Gastrocnemius medialis (tissue), 4 donors: ENCODE data around the gene DPM2. TPM values are rescaled to one million over a fixed set of nuclear protein-coding genes. Genes with fewer than 3 reads are reported as not detected.

Experiments
- ATAC-seq, 2 donors: fragments of 150-250 bp; one replicate each; pipeline ENCODE4 v1.9.1; 2016
- DNase-seq, 2 donors: peaks; one replicate each; pipeline ENCODE4 v3.0.0-alpha.2; 2019
- H3K27ac ChIP-seq, 4 donors: fragments of 200-600 bp; sonication (generic); 1 replicate in 1 of 4; 2 replicates in 3 of 4; pipeline ENCODE4 v1.5.1; 2016 to 2018; ENCODE audit warnings: mild to moderate bottlenecking in 2 of 4, moderate library complexity in 1 of 4
- H3K27me3 ChIP-seq, 3 donors: fragments of 200-600 bp; sonication (generic) in 2 of 3; 1 replicate in 1 of 3; 2 replicates in 2 of 3; pipeline versions ENCODE4 v1.5.1 to v1.6.0; 2016 to 2019; ENCODE audit warnings: mild to moderate bottlenecking in 1 of 3, moderate library complexity in 1 of 3
- H3K36me3 ChIP-seq, 2 donors: fragments of 200-600 bp; sonication (generic) in 1 of 2; one replicate each; pipeline ENCODE4 v1.5.1; 2017 to 2018
- H3K4me1 ChIP-seq, 2 donors: fragments of 200-600 bp; sonication (generic) in 1 of 2; one replicate each; pipeline ENCODE4 v1.5.1; 2016 to 2017; ENCODE audit warnings: mild to moderate bottlenecking in 2 of 2
- H3K4me3 ChIP-seq, 4 donors: fragments of 200-600 bp; sonication (generic) in 3 of 4; 1 replicate in 1 of 4; 2 replicates in 3 of 4; pipeline ENCODE4 v1.5.1; 2016 to 2019; ENCODE audit warnings: mild to moderate bottlenecking in 2 of 4
- H3K9me3 ChIP-seq, 3 donors: fragments of 200-600 bp; sonication (generic) in 2 of 3; 1 replicate in 1 of 3; 2 replicates in 2 of 3; pipeline ENCODE4 v1.5.1; 2016 to 2019
- CTCF ChIP-seq, 5 experiments: fragments of 450-650 bp in 3 of 5; fragments of 200-600 bp in 2 of 5; sonication (generic) in 2 of 5; IDR thresholded peaks in 4 of 5; conservative IDR thresholded peaks in 1 of 5; 1 replicate in 4 of 5; 2 replicates in 1 of 5; pipeline ENCODE4 v1.5.1; 2016 to 2019; ENCODE audit warnings: antibody characterized with exemption in 5 of 5, mild to moderate bottlenecking in 3 of 5, moderate library complexity in 3 of 5
- POLR2A ChIP-seq, 2 donors: fragments of 450-650 bp; IDR thresholded peaks; one replicate each; pipeline ENCODE4 v1.6.1; 2017; ENCODE audit warnings: antibody characterized with exemption in 2 of 2, mild to moderate bottlenecking in 2 of 2, moderate library complexity in 2 of 2
- in situ Hi-C, 4 donors: fragments of 200-750 bp; cut with MboI; loops; one replicate each; pipeline versions ENCODE4 v1.15.0 to v1.8.0; 2017; ENCODE audit warnings: low sequenced_read_pairs in 4 of 4
- intact Hi-C: fragments of 100-400 bp; cut with DNase I; formaldehyde crosslinking; loops from one replicate; pipeline ENCODE4 v1.15.1; 2023; ENCODE audit warnings: low total_unique reads
- total RNA-seq, 4 donors: library from RNA; depleted of rRNA; stranded (reverse); fragments of >200 nt; gene quantifications; one replicate each; pipeline versions ENCODE4 v1.1.0 to v1.2.3, GENCODE V29; 2016

Gene DPM2
- total RNA-seq, 4 donors from 2014 or later, result 4.7 to 10.4 (median 5.9) TPM

- H3K4me3 ChIP-seq, result no peak overlapping the region
Observed at GRCh38 chr9:127926906-127927200, 10.8 kb downstream of the DPM2 start.

GRCh38 chr9:127925959-127926905 lies 11.4 kb downstream of the DPM2 start:
- Histone ChIP-seq H3K4me1 (peaks cover 16 to 24% of the 10 kb centered on the region in 2 donors), H3K27me3 (peaks cover 35 to 46% (median 41%) of the 10 kb centered on the region in 3 donors), H3K9me3 (no peaks in the 10 kb centered on the region), H3K36me3 (no peaks in the 10 kb centered on the region), H3K27ac (no peak overlapping the region), H3K4me3 (no peak overlapping the region)
- intact Hi-C loops (loop anchor here (10.0 kb wide), 1 partner anchor 421 kb away; no protein-coding TSS in a partner anchor), in situ Hi-C loops (loop anchor here in 2 of 4 donors (10.0 kb wide), 2 partner anchors 191 to 331 kb away; partner anchors contain the start of gene TOR2A (in 1 of the 2))
- ATAC-seq (no peak), DNase-seq (no peak)
- TF ChIP-seq CTCF (IDR thresholded peaks at IDR 0.05 in 4 of 5, conservative IDR thresholded peaks at IDR 0.05 in 1 of 5) (no peak), POLR2A (IDR thresholded peaks at IDR 0.05) (no peak)

More at GRCh38 chr9:127926906-127927200, 10.8 kb downstream of the DPM2 start:
- no peak overlapping the region for H3K27ac ChIP-seq
- peaks cover 14 to 20% of the 10 kb centered on the region in 2 donors for H3K4me1 ChIP-seq
- in situ Hi-C loops, result loop anchor here in 2 of 4 donors (10.0 kb wide), 2 partner anchors 192 to 332 kb away; partner anchors contain the start of gene TOR2A (in 1 of the 2)
- no peak for DNase-seq
- intact Hi-C loops, result loop anchor here (10.0 kb wide), 1 partner anchor 422 kb away; no protein-coding TSS in a partner anchor
- ATAC-seq, result no peak
- no peak for TF ChIP-seq POLR2A (IDR thresholded peaks at IDR 0.05)
- no peaks in the 10 kb centered on the region for H3K36me3 ChIP-seq
- H3K9me3 ChIP-seq, result no peaks in the 10 kb centered on the region
- H3K27me3 ChIP-seq, result peaks cover 35 to 46% (median 41%) of the 10 kb centered on the region in 3 donors

- H3K27ac ChIP-seq, result no peak overlapping the region
- peaks cover 9 to 17% of the 10 kb centered on the region in 2 donors for H3K4me1 ChIP-seq
- peaks cover 34 to 38% (median 35%) of the 10 kb centered on the region in 3 donors for H3K27me3 ChIP-seq
- DNase-seq (no peak), ATAC-seq (no peak)
- H3K4me3 ChIP-seq, result no peak overlapping the region
- in situ Hi-C loops (loop anchor here (5.0 to 25.0 kb wide), 4 partner anchors 190 to 688 kb away; partner anchors contain the start of gene TOR2A (in 1 of the 4)), intact Hi-C loops (loop anchor here (10.0 kb wide), 1 partner anchor 420 kb away; no protein-coding TSS in a partner anchor)
- H3K36me3 ChIP-seq, result no peaks in the 10 kb centered on the region
- TF ChIP-seq POLR2A (IDR thresholded peaks at IDR 0.05) (no peak), CTCF (IDR thresholded peaks at IDR 0.05 in 4 of 5, conservative IDR thresholded peaks at IDR 0.05 in 1 of 5) (no peak)
- no peaks in the 10 kb centered on the region for H3K9me3 ChIP-seq
Observed at GRCh38 chr9:127924736-127925444, 12.8 kb downstream of the DPM2 start.

DNA sequence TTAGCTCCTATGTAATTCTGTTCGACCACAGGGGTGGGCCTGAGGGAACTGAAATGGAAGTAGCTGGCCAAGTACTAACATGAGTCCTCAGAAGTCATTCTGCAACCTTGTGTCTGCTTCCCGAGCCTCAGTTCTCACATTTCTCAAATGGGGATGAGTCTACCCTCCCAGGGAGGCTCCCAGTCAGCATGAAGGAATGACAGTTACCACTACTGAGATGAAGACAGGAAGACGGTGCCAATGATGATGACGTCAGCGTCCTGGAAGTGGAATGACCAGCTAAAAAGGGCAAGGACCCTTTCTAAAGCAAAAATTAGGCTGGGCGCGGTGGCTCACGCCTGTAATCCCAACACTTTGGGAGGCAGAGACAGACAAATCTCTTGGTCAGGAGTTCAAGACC lies 13.9 kb downstream of the DPM2 start:
- H3K9me3 ChIP-seq, result no peaks in the 10 kb centered on the region
- in situ Hi-C loops, result loop anchor here (5.0 to 25.0 kb wide), 4 partner anchors 189 to 686 kb away; partner anchors contain the start of gene TOR2A (in 1 of the 4)
- no peak overlapping the region for H3K4me3 ChIP-seq
- H3K27me3 ChIP-seq, result peaks cover 24 to 28% (median 28%) of the 10 kb centered on the region in 3 donors
- DNase-seq (no peak), ATAC-seq (no peak)
- H3K27ac ChIP-seq, result no peak overlapping the region
- intact Hi-C loops, result loop anchor here (10.0 kb wide), 1 partner anchor 419 kb away; no protein-coding TSS in a partner anchor
- peaks cover 9 to 17% of the 10 kb centered on the region in 2 donors for H3K4me1 ChIP-seq
- H3K36me3 ChIP-seq, result no peaks in the 10 kb centered on the region
- no peak for TF ChIP-seq CTCF (IDR thresholded peaks at IDR 0.05 in 4 of 5, conservative IDR thresholded peaks at IDR 0.05 in 1 of 5)
- TF ChIP-seq POLR2A (IDR thresholded peaks at IDR 0.05), result no peak
